ENCODE data around the gene TEDC1. TPM values are rescaled to one million over a fixed set of nuclear protein-coding genes. Genes with fewer than 3 reads are reported as not detected.

TEDC1 gene, protein sequence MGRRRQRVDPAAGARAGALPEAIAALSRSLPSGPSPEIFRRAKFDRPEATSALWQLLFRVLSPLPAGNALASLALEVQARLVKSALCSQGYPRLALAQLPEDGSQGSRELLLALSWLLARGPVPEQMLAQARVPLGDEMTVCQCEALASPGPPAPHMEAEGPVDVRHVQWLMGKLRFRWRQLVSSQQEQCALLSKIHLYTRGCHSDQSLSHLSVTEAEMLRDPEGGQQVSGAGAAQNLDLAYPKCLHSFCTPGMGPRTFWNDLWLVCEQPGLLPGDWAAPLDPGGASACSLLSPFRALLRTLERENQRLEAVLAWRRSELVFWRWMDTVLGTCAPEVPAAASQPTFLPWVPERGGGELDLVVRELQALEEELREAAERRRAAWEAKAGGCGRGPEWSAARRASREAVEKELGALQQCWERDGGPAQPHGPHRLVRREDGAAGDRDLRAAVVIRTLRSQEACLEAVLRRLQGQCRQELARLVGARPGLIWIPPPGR
- 3.7 and 3.8 TPM in 2 replicates for total RNA-seq

DNA sequence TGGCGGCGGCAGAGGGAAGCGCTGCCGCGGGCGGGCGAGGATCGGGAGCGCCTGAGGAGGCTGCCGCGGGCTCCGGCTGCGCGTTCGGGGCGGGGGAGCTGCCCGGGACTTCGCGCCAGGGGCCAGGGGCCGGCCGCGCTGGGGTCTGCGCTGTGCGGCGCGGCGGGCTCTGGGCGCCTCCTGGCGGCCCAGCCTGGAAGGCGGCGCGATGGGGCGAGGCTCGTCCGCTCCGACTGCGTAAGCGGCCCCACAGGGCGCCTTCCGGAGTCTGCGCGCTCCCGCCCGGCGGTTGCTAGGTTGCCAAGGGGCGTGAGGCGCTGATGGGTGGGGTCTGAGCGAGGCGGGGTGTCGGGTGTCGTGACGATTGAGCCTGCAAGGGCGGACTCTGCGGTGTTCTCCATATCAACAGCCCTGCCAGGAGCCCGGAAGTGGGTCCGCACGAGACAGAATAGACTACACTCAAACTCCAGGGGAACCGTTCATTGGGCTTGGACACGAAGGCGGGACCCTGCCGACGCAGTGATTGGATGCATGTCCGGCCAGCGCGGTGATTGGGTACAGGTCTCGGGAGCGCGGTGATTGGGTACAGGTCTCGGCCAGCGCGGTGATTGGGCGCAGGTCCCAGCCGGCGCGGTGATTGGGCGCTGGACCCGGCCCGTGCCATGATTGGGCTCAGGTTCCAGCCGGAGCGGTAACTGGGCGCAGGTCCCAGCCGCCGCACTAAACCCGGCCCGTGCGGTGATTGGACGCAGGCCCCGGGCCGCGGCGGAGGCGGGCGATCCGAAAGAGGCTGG is at the start of gene TEDC1:
Gene TEDC1, plus strand, starts transcription at position 675 of the 794 bp plus-strand sequence. CDS start 130 bp downstream, outside the sequence.

DNA sequence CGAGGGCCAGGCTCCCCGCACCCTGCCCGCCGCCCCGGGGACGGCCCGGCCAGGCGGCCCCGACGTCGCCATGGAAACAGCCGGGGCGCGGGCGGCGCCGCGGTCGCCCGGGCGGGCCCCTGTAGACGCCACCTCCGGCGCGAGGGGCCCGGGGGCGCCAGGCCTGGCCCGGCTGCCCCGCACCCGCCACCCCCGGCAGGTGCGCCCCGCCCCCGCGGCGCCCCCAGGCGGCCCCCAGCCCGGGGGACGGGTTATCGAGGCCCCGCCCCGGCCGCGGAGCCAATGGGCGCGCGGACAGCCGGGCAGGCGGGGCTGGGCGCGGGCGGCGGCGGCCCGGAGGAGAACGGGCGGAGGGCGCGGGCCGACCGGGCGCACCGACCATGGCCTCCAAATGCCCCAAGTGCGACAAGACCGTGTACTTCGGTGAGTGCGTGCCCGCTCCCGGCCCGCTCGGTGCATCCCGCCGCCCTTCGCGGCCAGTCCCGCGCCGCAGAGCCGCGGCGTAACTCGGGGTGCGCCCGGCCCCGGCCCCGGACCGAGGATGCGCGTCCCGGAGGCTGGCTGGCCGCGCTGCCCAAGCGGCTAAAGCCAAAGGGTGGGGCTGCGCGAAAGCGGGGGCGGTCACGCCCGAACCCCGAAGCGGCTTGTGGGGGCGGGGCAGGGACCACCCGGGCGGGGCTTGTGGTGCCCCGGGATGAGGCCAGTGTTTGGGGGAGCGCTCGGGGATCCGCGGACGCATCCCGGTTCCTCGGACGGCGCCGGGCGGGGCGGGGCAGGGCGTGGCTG is 16.4 kb upstream of the TEDC1 start, which contains the start of gene CRIP2:
Gene CRIP2, plus strand, starts transcription at position 339 of the 786 bp plus-strand sequence. Its CDS starts 42 bp downstream, at position 381.

DNA sequence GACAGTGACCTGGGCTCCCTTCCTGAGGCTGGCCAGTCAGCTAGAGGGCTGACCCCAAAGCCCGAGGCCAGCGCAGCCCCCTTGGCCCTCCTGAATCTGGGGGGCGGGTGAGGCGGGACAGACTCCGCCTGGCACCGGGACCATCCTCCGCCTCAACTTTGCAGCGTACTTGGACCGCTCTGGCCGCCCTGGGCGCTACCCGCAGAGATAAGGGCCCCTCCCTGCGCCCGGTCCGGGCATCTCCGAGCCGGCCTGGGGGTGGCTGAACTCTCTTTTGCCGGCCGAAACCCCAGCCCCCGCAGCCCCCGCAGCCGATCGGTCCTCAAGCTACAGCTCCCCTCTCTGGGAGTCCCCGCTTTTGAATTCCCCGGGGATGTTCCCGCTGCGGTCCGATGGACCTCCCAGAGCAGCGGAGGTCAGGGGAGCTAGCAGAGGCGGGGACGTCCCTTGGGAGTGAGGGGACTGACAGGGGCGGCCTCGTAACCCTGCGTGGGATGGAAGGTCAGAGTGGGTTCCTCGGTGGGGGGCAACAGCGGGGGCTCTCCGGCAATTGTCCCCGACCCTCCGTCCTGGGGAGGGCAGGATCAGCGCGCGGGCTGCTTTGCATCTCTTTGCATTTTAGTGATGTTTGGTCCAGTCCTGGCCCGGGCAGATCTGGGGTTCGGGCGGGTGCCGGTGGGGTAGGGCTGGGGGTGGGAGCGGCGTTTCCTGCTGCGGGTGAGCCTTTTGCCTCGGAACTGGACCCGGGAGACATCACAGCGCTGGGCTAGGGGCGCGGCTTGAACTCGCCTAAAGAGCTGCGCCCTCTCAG is 4.7 kb upstream of the TEDC1 start, which contains the start of gene CRIP1:
Gene CRIP1, plus strand, starts transcription at position 724 of the 811 bp plus-strand sequence. CDS start 374 bp downstream, outside the sequence.

DNA sequence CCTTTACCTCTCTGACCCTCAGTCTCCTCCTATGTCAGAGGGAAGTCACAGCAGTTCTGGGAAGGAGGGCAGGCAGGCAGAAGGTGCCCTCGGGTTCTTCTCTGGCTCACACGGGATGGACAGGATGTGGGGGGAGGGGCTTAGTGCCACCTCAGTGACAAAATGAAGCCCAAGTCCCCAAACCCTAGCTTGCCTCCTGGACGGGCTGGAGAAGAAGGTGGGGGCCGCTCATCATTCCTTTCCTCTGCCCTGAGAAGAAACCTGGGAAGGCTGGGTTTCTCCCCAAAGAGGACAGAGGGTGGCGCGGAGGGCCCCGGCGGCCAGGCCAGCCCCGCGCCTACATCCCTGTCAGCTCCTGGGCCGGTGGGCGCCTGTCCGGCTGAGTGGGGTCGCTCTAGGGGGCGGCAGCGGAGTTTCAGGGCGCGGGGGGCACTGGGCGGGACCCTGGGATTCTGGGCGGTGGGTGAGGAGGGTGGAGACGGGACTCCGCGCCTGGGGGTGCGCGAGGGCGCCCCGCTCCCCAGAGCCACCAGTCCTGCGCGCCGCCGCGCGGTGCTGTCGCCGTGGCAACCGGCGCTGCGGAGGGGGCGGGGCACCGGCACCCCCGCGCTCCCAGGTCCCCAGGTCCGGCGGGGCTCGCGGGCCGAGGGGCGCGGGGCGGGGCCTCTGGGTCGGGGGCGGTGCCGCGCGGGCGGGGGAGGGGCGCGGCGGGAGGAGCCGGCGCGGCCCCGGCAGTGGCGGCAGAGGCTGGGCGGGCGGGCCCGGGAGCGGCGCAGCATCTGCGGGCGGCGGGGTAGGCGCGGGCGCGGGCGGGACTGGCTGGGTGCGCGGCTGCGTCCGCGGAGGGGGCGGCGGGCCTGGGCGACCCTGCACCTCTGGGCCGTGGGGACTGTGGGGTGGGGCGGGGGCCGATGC is 35.1 kb downstream of the TEDC1 start, which contains the start of gene TMEM121:
Gene TMEM121, plus strand, starts transcription at position 723 of the 915 bp plus-strand sequence. CDS start 2,252 bp downstream, outside the sequence.

Other genes starting within 250 kb of the TEDC1 start
- gene BTBD6, start 242.7 kb upstream of the TEDC1 start, total RNA-seq = 52.6 and 55.0 TPM in 2 replicates
- 15.4 and 31.3 TPM in 2 replicates for gene BRF1, start 190.2 kb upstream of the TEDC1 start, total RNA-seq
- gene PACS2, start 176.5 kb upstream of the TEDC1 start, total RNA-seq = 37.6 and 96.2 TPM in 2 replicates
- gene TEX22, start 92.7 kb upstream of the TEDC1 start, total RNA-seq = 0.28 and 0.34 TPM in 2 replicates
- gene MTA1, start 71.4 kb upstream of the TEDC1 start, total RNA-seq = 26.7 and 56.9 TPM in 2 replicates
- 2.1 and 21.8 TPM in 2 replicates for gene CRIP2, start 16.4 kb upstream of the TEDC1 start, total RNA-seq
- gene CRIP1, start 4.4 kb upstream of the TEDC1 start, total RNA-seq = 0.21 TPM in 1 of 2 replicates, not detected in the other
- 0.34 and 1.4 TPM in 2 replicates for gene TMEM121, start 35.3 kb downstream of the TEDC1 start, total RNA-seq